ENCODE results near the gene GPR179.

GPR179 gene

GRCh38 chr17:38342886-38343607, 709 bp downstream of the GPR179 start:
- no peak for DNase-seq

GRCh38 chr17:38341035-38341721, 2.6 kb downstream of the GPR179 start:
- no peak for DNase-seq

DNA sequence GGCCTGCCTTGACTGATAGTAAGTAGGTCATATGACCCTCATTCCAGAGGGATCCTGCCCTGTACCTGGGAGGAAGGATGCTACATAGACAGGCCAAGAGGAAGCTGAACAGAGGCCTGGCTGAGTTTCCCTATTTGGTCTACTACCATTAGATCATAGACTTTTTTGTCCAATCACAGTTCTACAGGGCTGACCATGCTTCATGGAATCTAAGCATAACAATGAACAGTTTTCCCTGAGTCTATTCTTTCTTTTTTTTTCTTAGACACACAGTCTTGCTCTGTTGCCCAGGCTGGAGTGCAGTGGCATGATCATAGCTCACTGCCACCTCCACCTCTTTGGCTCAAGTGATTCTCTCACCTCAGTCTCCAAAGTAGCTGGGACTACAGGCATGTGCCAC, 3.9 kb downstream of the GPR179 start:
- DNase-seq: no peak

DNA sequence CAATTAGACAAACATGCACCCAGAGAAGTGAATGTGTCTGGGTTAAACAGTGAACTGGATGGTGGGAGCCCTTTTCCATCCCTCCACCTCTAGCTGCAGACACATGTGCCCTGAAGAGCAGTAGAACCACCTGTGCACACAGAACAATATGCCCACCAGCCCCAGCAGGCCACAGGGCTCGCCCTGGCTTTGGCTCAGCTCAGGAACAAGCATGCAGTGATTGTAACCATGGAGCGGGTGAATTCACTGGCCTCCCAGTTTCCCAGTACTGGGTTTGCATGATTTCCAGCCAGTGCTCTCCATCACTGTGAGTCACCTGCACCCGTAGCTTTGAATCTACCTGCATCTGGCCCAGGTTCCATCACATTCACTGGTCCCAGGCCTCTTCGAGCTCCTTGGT, 5.2 kb downstream of the GPR179 start:
- DNase-seq: no peak

- DNase-seq: no peak
Observed at GRCh38 chr17:38338053-38338452, 5.7 kb downstream of the GPR179 start.

- DNase-seq: no peak
Observed at GRCh38 chr17:38336838-38337237, 6.9 kb downstream of the GPR179 start.

DNA sequence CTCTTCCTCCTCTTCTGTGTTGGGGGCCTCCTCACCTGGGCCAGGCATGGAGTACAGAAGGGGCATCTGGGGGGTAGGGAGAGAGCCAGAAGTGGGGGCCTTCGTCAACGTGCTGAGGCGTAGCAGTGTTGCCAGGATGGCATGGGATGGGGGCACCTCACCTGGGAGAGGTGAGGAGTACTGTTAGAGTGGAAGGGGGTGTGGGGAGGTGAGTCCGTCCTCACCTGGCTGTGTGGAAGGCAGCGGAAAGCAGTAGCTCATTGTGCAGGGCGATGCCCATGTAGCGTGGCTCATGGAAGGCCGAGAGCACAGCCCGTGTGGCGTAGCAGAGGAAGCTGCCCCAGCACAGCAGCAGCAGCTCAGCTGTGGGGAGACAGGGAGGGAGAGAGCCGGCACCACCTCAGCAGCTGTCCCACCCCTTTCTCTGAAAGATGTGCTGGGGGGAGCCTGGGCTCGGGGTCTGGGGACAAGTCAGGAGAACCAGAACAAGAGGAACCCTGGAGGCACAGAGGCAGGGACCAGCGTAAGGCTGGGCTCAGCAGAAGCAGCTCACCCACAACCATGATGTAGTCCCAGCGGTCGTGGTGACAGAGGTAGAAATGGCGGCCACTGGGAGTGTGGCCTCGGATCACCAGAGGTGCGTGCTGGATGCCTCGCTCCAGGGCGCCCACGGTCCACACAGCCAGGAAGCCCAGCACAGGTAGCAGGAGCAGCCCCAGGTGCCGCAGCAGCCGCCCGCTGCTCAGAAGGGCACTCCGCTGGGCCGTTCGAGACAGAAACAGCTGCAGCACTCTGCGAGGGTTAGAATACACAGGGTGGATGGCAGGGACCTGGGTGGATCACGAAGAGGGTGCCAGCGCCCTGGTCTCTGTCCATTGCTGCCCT, 9.0 kb downstream of the GPR179 start:
- DNase-seq: no peak

- DNase-seq: no peak
Observed at GRCh38 chr17:38333635-38334295, 10.0 kb downstream of the GPR179 start.

- DNase-seq: no peak
Observed at GRCh38 chr17:38332735-38333134, 11.0 kb downstream of the GPR179 start.

DNA sequence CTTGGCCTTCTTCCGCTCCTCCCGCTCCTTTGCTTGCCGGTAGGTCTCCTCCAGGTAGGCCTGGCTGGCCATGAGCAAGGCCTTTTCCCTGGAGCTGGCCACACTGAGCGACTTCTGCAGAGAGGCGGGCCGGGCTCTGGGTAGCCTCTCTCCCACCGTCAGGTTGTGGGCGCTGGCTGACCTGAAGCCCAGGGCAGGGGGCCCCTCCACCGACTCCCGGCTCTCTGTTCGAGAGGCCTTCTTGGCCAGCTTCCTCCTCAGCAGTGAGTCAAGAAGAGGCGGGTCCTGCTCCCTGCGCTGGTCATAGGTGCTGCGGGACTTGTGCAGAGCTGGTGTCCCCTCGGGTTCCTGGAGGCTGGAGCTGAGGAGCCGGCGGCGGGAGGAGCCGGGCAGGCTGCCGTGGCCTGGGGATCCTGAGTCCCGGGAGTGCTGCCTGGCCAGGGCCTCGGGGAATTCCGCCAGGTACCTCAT, 12.8 kb downstream of the GPR179 start:
- no peak for DNase-seq

GRCh38 chr17:38329808-38330730, 13.7 kb downstream of the GPR179 start:
- DNase-seq: no peak

DNA sequence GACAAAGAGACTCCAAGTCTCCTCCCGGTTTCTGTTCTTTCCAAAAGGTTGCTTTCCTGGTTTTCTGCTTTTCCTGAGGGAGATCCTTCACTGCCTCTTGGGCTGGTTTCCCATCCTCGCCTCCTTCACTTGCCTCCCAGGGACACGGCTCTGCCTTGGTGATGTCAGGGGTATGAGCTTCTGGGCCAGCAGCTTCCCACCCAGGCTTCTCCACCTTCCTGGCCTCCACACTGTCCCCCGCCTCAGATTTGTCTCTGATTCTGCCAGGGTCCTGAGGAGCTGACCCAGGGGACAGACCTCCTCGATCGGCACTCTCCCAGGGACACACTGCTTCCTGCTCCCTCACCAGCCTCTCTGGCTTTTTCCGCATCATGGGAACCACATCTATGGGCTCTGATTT, 14.5 kb downstream of the GPR179 start:
- no peak for DNase-seq

DNA sequence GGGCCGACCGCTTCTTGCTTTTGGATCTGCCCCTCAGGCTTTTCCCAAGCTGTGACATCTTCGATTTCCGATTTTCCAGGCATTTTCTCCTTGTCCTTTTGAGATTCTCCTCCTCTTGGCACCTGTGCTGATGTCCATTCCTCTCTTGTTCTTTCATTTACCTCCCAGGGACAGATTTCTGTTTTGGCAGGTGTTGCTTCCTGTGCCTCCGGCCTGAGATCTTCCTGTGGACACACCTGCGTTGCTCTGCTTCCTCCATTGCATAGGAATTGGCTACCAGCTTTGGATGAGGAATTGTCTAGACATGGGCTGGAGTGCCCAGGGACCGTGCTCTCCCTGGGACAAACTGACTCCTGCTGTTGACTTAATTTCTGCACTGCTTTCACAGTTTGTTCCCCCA, 15.1 kb downstream of the GPR179 start:
- no peak for DNase-seq

DNA sequence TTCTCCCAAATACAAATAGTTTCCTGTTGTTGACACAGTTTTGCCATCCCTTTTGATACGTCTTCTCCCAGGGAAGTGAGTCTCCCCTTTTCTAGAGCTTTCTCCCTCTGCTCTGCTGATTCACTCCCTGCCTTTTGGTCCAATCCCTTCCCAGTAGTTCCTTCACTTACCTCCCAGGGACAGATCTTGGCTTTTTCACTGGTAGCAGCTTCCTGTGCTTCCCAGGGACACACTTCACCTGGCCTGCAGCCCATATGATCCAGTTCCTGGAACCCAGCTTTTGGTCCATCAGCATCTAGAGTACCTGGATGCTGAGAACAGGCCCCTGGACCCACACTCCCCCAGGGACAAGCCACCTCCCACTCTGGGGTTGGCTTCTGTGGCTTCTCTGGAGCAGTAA, 15.8 kb downstream of the GPR179 start:
- DNase-seq: no peak

DNA sequence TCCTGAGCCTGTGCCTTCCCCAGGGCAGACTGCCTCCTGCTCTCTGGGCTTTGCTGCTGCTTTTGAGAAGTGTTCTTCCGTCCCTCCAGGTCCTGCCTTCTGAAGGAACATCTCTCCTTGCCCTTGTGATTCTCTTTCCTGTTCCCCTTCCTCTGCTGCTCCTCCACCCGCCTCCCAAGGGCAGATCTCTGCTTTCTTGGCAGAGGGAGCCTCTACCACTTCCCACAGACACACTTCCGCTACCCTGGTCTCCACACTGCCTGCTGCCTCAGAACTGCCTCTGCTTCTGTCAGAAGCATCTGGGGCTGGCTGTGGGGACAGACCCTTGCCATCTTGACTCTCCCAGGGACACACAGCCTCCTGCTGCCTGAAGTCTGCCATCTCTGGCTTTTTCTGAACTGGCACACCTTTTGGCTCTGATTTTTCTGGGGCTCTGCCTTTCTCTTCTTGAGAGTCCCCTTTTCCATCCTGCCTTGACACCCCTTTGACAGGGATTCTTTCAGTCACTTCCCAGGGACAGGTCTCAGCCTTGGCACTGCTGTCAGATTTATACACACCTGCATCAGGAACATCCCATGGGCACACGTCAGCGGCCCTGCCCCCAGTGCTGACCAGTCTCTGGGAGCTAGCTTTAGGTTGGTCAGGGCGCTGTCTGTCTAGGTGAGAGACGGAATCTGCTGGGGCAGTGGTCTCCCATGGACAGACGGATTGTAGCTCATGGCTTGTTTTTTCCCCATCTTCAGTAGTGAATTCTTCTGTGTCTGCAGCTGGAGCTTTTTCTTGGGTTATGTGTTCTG, 16.6 kb downstream of the GPR179 start:
- no peak for DNase-seq

DNA sequence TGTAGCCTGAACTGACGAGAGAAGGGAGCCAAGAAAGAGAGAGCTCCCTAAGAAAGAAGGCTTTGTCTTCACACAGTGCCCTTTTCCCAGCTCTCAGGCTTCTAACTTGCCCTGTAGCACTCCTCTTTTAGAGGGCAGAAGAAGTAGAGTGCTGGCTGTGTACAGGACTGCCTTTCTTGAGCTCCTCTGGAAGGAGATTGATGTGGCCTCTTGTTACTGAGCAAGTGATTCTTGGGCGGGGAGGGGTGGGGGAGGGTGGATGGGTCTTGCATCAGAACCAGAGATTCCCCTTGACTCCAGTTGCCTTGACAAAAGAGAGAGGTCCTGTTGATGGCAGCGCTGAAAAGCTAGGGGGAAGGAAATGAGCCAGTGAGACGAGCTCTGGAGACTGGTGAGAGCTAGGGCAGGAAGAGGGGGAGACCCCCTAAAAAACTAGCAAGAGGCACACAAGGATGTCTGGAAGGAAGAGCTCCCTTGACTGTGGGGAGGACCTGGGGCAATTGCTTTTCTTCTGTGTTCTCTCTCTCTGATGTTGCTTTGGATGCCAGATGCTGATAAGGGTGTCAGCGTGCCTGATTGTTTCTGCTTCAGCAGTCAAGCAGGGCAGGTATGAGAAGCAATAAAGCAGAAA, 18.4 kb downstream of the GPR179 start:
- DNase-seq: no peak

- DNase-seq: no peak
Observed at GRCh38 chr17:38324772-38325171, 19.0 kb downstream of the GPR179 start.

GRCh38 chr17:38324141-38324697, 19.5 kb downstream of the GPR179 start:
- no peak for DNase-seq

GRCh38 chr17:38322897-38323296, 20.9 kb downstream of the GPR179 start:
- no peak for DNase-seq

GRCh38 chr17:38322156-38322779, 21.5 kb downstream of the GPR179 start:
- no peak for DNase-seq

Data from GOT3 (cell line).